ENCODE data around the gene FAT4. TPM values are rescaled to one million over a fixed set of nuclear protein-coding genes. Genes with fewer than 3 reads are reported as not detected.

FAT4 gene
- total RNA-seq, 1 donor from 2014 or later, result 9.8 TPM

GRCh38 chr4:125297116-125297515, 17.6 kb upstream of the FAT4 start:
- Histone ChIP-seq H3K36me3 (no peaks in the 10 kb centered on the region), H3K4me1 (no peaks in the 10 kb centered on the region), H3K9me3 (no peaks in the 10 kb centered on the region), H3K27ac (no peak overlapping the region), H3K27me3 (no peaks in the 10 kb centered on the region), H3K4me3 (no peak overlapping the region)
- intact Hi-C loops (cut with DNase I), result no loop called here
- no peak for DNase-seq (ENCODE audit: extremely low spot score in 2 of 2)
- TF ChIP-seq POLR2AphosphoS5 (IDR thresholded peaks at IDR 0.05; ENCODE audit: insufficient read depth in 1 of 2, low read depth in 1 of 2) (no peak), POLR2A (IDR thresholded peaks at IDR 0.05) (no peak)
- TF ChIP-seq, protein P1, sequence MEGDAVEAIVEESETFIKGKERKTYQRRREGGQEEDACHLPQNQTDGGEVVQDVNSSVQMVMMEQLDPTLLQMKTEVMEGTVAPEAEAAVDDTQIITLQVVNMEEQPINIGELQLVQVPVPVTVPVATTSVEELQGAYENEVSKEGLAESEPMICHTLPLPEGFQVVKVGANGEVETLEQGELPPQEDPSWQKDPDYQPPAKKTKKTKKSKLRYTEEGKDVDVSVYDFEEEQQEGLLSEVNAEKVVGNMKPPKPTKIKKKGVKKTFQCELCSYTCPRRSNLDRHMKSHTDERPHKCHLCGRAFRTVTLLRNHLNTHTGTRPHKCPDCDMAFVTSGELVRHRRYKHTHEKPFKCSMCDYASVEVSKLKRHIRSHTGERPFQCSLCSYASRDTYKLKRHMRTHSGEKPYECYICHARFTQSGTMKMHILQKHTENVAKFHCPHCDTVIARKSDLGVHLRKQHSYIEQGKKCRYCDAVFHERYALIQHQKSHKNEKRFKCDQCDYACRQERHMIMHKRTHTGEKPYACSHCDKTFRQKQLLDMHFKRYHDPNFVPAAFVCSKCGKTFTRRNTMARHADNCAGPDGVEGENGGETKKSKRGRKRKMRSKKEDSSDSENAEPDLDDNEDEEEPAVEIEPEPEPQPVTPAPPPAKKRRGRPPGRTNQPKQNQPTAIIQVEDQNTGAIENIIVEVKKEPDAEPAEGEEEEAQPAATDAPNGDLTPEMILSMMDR (IDR thresholded peaks at IDR 0.05), result no peak

DNA sequence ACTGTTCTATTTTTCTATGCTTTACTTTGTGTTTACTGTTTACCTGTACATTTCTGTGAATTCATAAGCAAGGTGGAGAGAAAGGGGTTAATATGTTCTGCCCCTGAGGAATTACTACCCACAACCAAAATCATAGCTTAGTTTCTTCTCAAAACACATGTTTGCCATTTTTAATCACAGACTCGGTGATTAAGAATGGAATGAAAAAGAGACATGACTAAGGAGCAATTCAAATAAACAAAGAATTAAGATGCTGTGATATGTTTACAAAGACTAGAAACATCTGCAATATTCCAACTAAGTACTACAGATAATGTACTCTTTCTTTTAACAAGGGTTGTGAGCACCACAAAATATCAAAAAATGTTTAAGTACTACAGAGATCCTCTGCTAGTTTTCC, 11.7 kb upstream of the FAT4 start:
- no peak for DNase-seq (ENCODE audit: extremely low spot score in 2 of 2)
- Histone ChIP-seq H3K36me3 (no peaks in the 10 kb centered on the region), H3K9me3 (no peaks in the 10 kb centered on the region), H3K4me1 (no peaks in the 10 kb centered on the region), H3K27me3 (no peaks in the 10 kb centered on the region), H3K27ac (no peak overlapping the region), H3K4me3 (no peak overlapping the region)
- intact Hi-C loops (cut with DNase I), result no loop called here
- no peak for TF ChIP-seq POLR2AphosphoS5 (IDR thresholded peaks at IDR 0.05; ENCODE audit: insufficient read depth in 1 of 2, low read depth in 1 of 2)
- TF ChIP-seq POLR2A (IDR thresholded peaks at IDR 0.05), result no peak
- TF ChIP-seq, protein P1 (IDR thresholded peaks at IDR 0.05), result no peak

DNA sequence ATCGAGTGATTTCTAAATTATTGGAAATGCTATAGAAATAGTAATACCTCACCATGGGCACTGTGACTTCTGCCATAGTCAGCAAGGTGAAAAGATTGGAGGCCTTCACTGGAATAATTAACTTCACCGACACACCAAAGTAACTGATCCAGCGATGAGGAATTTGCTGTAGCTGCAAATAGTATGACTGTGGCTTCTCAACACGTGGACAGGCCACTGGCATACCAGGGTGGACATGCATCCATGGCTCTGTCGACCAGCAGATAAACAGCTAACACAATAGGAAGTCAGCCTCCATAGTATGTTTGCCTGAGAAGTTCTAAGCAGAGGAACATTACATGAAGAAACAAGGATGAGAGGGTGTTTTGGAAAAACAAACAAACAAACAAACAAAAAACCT, 10.9 kb upstream of the FAT4 start:
- H3K4me1 ChIP-seq, result no peaks in the 10 kb centered on the region
- no peak for DNase-seq (ENCODE audit: extremely low spot score in 2 of 2)
- no peak overlapping the region for H3K4me3 ChIP-seq
- intact Hi-C loops (cut with DNase I), result no loop called here
- H3K36me3 ChIP-seq, result no peaks in the 10 kb centered on the region
- no peak overlapping the region for H3K27ac ChIP-seq
- H3K27me3 ChIP-seq, result no peaks in the 10 kb centered on the region
- H3K9me3 ChIP-seq, result no peaks in the 10 kb centered on the region
- TF ChIP-seq POLR2A (IDR thresholded peaks at IDR 0.05) (no peak), POLR2AphosphoS5 (IDR thresholded peaks at IDR 0.05; ENCODE audit: insufficient read depth in 1 of 2, low read depth in 1 of 2) (no peak)
- TF ChIP-seq, protein P1 (IDR thresholded peaks at IDR 0.05), result no peak

GRCh38 chr4:125306112-125306511, 8.6 kb upstream of the FAT4 start:
- Histone ChIP-seq H3K27me3 (no peaks in the 10 kb centered on the region), H3K4me3 (no peak overlapping the region), H3K4me1 (no peaks in the 10 kb centered on the region), H3K36me3 (no peaks in the 10 kb centered on the region), H3K27ac (no peak overlapping the region), H3K9me3 (no peaks in the 10 kb centered on the region)
- DNase-seq (ENCODE audit: extremely low spot score in 2 of 2), result no peak
- no peak for TF ChIP-seq POLR2A (IDR thresholded peaks at IDR 0.05)
- TF ChIP-seq POLR2AphosphoS5 (IDR thresholded peaks at IDR 0.05; ENCODE audit: insufficient read depth in 1 of 2, low read depth in 1 of 2), result no peak
- TF ChIP-seq, protein P1 (IDR thresholded peaks at IDR 0.05), result no peak
- intact Hi-C loops (cut with DNase I), result no loop called here

DNA sequence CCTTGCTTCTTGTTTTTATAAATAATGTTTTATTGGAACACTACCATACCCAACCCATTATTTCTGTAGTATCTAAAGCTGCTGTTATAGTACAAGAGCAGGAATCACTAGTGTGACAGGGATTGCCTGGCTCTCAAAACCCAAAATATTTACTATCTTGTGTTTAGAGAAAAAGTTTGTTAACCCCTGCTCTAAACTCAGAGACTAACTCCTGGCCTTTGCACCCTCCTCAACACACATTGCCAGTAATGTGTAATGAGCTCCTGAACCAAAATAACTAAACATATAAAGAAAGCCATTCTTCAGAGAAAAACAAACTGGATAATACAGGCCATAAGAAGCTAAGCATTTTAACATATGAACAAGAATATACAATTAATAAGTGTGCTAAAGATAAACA, 8.2 kb upstream of the FAT4 start:
- intact Hi-C loops (cut with DNase I), result no loop called here
- DNase-seq (ENCODE audit: extremely low spot score in 2 of 2), result no peak
- H3K27me3 ChIP-seq, result no peaks in the 10 kb centered on the region
- H3K27ac ChIP-seq, result no peak overlapping the region
- no peak overlapping the region for H3K4me3 ChIP-seq
- TF ChIP-seq POLR2AphosphoS5 (IDR thresholded peaks at IDR 0.05; ENCODE audit: insufficient read depth in 1 of 2, low read depth in 1 of 2) (no peak), POLR2A (IDR thresholded peaks at IDR 0.05) (no peak)
- TF ChIP-seq, protein P1 (IDR thresholded peaks at IDR 0.05), result no peak
- no peaks in the 10 kb centered on the region for H3K9me3 ChIP-seq
- H3K4me1 ChIP-seq, result no peaks in the 10 kb centered on the region
- no peaks in the 10 kb centered on the region for H3K36me3 ChIP-seq

All from vagina (tissue), 2 donors.